Endothelial cell (in vitro differentiated cells): ENCODE data around the gene SH3RF3. TPM values are rescaled to one million over a fixed set of nuclear protein-coding genes. Genes with fewer than 3 reads are reported as not detected.
"Not testable (repeated sequence)": the region's sequence is repeated elsewhere in the genome, so short reads cannot be mapped to it uniquely, and the experiment has no call there.

Experiments
- DNase-seq: peaks from one replicate; pipeline ENCODE4 v3.0.0; 2021; ENCODE audit warnings: low spot score
- H3K27ac Mint-ChIP-seq: one replicate; pipeline ENCODE4 v1.8.0; 2021; ENCODE audit warnings: mixed read lengths, inconsistent platforms; ENCODE audit not compliant: unreplicated experiment
- H3K27me3 Mint-ChIP-seq: one replicate; pipeline ENCODE4 v1.8.0; 2021; ENCODE audit warnings: mild to moderate bottlenecking, moderate library complexity, mixed read lengths, inconsistent platforms; ENCODE audit not compliant: unreplicated experiment
- H3K36me3 Mint-ChIP-seq: one replicate; pipeline ENCODE4 v1.8.0; 2021; ENCODE audit warnings: mild to moderate bottlenecking, low read depth, mixed read lengths, inconsistent platforms; ENCODE audit not compliant: unreplicated experiment
- H3K4me1 Mint-ChIP-seq: one replicate; pipeline ENCODE4 v1.8.0; 2021; ENCODE audit warnings: mild to moderate bottlenecking, mixed read lengths, inconsistent platforms; ENCODE audit not compliant: unreplicated experiment
- H3K4me3 Mint-ChIP-seq: one replicate; pipeline ENCODE4 v1.8.0; 2021; ENCODE audit warnings: mild to moderate bottlenecking, mixed read lengths, inconsistent platforms; ENCODE audit not compliant: unreplicated experiment
- H3K9me3 Mint-ChIP-seq: one replicate; pipeline ENCODE4 v1.8.0; 2021; ENCODE audit warnings: mixed read lengths, inconsistent platforms; ENCODE audit not compliant: unreplicated experiment
- total RNA-seq: library from RNA; stranded (reverse); fragmentation: NEBNext Ultra II Directional; extraction: Animal tissue kit (Norgen Biotek cat#: 25700); gene quantifications from one replicate; pipeline ENCODE4 v1.2.1, GENCODE V29; 2021; ENCODE audit not compliant: unreplicated experiment
- TF ChIP-seq, protein P1 (sequence below): fragments of 200-600 bp; sonication (generic); IDR thresholded peaks from one replicate; pipeline ENCODE4 v1.5.0; 2021; ENCODE audit warnings: antibody characterized with exemption; ENCODE audit not compliant: unreplicated experiment

The SH3RF3 gene
- total RNA-seq, 1 donor from 2014 or later, result 12.8 TPM

DNA sequence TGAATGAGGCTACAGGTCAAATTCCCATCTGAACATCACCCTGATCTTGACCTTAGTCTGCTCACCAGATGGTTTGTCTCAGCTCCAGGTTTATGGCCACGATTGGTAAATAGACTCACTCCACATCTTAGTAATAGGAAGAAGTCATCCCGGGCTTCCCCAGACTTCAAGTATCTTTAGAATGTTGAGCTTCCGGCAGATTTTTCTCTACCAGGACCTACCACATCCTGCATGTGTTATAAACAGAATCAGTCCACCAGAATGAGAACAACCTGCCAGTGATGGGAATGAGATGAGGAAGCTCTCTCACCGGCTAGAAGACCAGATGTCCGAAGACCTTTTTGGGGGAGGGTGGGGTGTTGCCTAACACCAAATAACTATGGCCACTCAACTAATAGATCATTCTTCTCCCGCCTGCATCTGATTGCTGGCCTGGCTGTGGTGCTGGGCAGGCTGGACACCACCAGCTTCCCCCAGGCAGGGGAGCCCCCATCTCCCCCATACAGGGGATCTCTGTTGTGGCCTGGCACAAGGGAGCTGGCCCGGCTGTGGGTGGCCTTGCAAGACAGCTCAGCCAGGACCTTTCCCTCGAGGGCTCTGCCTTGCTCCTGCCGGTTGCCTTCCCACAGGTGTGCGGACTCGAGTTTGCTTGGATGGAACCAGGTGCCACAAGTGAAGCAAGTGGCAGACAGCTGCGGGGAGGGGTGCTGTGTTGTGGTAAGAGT is 88.5 kb downstream of the SH3RF3 start:
- H3K4me3 Mint-ChIP-seq, result no peak overlapping the region
- DNase-seq, result no peak
- peaks cover 5% of the 10 kb centered on the region for H3K4me1 Mint-ChIP-seq
- peaks cover 6% of the 10 kb centered on the region for H3K36me3 Mint-ChIP-seq
- no peak overlapping the region for H3K27ac Mint-ChIP-seq
- H3K27me3 Mint-ChIP-seq, result peaks cover 7% of the 10 kb centered on the region
- TF ChIP-seq, protein P1, sequence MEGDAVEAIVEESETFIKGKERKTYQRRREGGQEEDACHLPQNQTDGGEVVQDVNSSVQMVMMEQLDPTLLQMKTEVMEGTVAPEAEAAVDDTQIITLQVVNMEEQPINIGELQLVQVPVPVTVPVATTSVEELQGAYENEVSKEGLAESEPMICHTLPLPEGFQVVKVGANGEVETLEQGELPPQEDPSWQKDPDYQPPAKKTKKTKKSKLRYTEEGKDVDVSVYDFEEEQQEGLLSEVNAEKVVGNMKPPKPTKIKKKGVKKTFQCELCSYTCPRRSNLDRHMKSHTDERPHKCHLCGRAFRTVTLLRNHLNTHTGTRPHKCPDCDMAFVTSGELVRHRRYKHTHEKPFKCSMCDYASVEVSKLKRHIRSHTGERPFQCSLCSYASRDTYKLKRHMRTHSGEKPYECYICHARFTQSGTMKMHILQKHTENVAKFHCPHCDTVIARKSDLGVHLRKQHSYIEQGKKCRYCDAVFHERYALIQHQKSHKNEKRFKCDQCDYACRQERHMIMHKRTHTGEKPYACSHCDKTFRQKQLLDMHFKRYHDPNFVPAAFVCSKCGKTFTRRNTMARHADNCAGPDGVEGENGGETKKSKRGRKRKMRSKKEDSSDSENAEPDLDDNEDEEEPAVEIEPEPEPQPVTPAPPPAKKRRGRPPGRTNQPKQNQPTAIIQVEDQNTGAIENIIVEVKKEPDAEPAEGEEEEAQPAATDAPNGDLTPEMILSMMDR, result no peak
- H3K9me3 Mint-ChIP-seq, result no peaks in the 10 kb centered on the region

DNA sequence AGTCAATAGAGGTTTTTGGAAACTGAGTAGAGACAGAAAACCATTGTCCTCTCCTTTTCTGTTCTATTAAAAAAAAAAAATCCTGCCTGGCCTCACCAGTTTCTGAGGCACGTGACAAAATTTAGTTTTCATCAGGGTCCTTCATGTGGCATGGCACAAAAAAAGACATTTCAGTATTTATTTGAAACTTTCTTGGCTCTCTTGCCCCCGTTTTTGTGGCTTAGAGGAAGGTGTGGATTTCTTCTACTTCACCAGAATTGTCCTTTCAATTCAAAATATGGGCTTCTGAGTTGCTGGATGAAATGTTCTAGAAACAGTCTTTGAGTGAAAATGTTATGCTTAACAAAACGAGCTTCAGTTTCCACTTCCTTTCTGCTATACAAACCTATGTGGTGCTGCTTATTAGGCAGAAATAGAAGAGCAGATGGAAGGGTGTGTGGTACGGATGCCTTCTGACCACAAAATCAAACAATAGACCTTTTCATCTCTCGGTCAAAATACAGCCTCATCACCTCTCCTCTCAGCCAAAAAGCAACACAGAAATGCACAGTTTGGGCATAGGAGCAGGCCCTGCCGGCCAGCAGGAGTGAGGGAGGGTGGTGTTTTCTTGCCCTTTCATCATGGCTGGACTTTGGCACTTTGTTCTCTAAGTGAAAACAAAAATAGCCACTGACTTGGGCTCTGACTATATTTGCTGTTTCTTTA is 89.2 kb downstream of the SH3RF3 start:
- Mint-ChIP-seq H3K9me3 (no peaks in the 10 kb centered on the region), H3K27ac (no peak overlapping the region), H3K4me3 (no peak overlapping the region), H3K36me3 (peaks cover 4% of the 10 kb centered on the region), H3K27me3 (peaks cover 7% of the 10 kb centered on the region), H3K4me1 (peaks cover 5% of the 10 kb centered on the region)
- TF ChIP-seq, protein P1, result no peak
- no peak for DNase-seq

DNA sequence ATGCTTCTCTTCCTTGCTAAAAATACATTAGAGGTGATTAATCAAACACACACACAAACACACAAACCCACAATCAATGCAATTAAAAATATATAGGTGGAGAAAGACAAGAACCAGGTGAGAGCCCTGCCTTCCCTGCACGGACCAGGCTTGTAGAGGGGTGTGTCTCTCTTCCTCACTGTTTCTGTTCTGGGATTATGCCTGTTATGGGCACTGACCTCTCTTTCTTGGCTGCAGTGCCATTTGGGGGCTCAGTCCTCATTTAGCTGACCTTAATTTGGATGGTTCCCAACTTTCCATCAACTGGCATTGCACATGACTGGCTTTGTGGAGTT is 89.8 kb downstream of the SH3RF3 start:
- Mint-ChIP-seq H3K27me3 (peaks cover 3% of the 10 kb centered on the region), H3K9me3 (no peaks in the 10 kb centered on the region)
- DNase-seq, result no peak

DNA sequence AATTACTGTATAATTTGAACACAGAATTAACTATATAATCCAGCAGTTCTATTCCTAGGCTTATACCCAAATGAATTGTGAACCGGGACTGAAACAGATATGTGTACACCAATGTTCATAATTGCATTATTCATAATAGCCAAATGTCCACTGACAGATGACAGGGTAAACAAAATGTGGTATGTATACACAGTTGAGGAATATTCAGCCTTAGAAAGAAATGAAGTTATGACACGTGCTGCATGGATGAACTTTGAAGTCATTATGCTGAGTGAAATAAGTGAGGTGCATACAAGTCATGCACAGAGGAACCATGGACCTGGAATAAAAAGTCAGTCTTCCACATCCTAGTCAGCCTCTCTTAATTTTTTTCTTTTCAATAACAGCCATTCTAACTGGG is 91.9 kb downstream of the SH3RF3 start:
- H3K4me3 Mint-ChIP-seq, result no peak overlapping the region
- peaks cover 4% of the 10 kb centered on the region for H3K36me3 Mint-ChIP-seq
- TF ChIP-seq, protein P1, result no peak
- H3K27me3 Mint-ChIP-seq, result peaks cover 3% of the 10 kb centered on the region
- H3K27ac Mint-ChIP-seq, result no peak overlapping the region
- DNase-seq, result no peak
- no peaks in the 10 kb centered on the region for H3K9me3 Mint-ChIP-seq
- peaks cover 5% of the 10 kb centered on the region for H3K4me1 Mint-ChIP-seq

More for the DNA sequence above, 89.8 kb downstream of the SH3RF3 start:
- Mint-ChIP-seq H3K27ac (no peak overlapping the region), H3K36me3 (peaks cover 4% of the 10 kb centered on the region), H3K4me3 (no peak overlapping the region), H3K4me1 (peaks cover 5% of the 10 kb centered on the region)
- TF ChIP-seq, protein P1, result no peak

DNA sequence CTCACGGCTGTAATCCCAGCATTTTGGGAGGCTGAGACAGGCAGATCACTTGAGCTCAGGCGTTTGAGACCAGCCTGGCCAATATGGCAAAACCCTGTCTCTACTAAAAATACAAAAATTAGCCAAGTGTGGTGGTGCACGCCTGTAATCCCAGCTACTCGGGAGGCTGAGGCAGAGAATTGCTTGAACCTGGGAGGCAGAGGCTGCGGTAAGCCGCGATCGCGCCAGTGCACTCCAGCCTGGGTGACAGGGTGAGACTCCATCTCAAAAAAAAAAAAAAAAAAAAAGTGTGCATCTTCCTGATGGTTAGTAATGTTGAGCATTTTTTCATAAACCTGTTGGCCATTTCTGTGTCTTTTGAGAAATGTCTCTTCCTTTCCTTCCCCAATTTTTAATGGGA is 92.3 kb downstream of the SH3RF3 start:
- not testable (repeated sequence) for H3K27ac Mint-ChIP-seq, H3K36me3 Mint-ChIP-seq, H3K4me3 Mint-ChIP-seq, H3K4me1 Mint-ChIP-seq, H3K9me3 Mint-ChIP-seq, DNase-seq, H3K27me3 Mint-ChIP-seq
